HEK293T (cell line): ENCODE measurements around the gene TRDN.

Experiments
- ARNT ChIP-seq: fragments of 450-650 bp; IDR thresholded peaks from 2 replicates; pipeline ENCODE4 v1.6.1; 2017; ENCODE audit warnings: mild to moderate bottlenecking
- BHLHE40 ChIP-seq: fragments of 450-650 bp; IDR thresholded peaks from 2 replicates; pipeline ENCODE4 v1.6.1; 2016; ENCODE audit warnings: mild to moderate bottlenecking, moderate library complexity, borderline replicate concordance
- CTBP1 ChIP-seq: fragments of 450-650 bp; IDR thresholded peaks from 2 replicates; pipeline ENCODE4 v1.6.1; 2016; ENCODE audit warnings: borderline replicate concordance
- FOXA1 ChIP-seq: fragments of 450-650 bp; IDR thresholded peaks from 2 replicates; pipeline ENCODE4 v1.6.1; 2016; ENCODE audit warnings: mild to moderate bottlenecking
- FOXM1 ChIP-seq: fragments of 450-650 bp; IDR thresholded peaks from 2 replicates; pipeline ENCODE4 v1.6.1; 2017; ENCODE audit warnings: mild to moderate bottlenecking, borderline replicate concordance
- HDGF ChIP-seq: fragments of 450-650 bp; IDR thresholded peaks from 2 replicates; pipeline ENCODE4 v1.6.1; 2017; ENCODE audit warnings: antibody characterized with exemption, borderline replicate concordance
- L3MBTL2 ChIP-seq: fragments of 450-650 bp; conservative IDR thresholded peaks from 2 replicates; pipeline ENCODE4 v1.6.1; 2016; ENCODE audit warnings: mild to moderate bottlenecking
- SP1 ChIP-seq: fragments of 450-650 bp; IDR thresholded peaks from 2 replicates; pipeline ENCODE4 v1.6.1; 2017
- TARDBP ChIP-seq: fragments of 450-650 bp; IDR thresholded peaks from 2 replicates; pipeline ENCODE4 v1.6.1; 2016
- ZNF384 ChIP-seq: fragments of 450-650 bp; IDR thresholded peaks from 2 replicates; pipeline ENCODE4 v1.6.1; 2016

DNA sequence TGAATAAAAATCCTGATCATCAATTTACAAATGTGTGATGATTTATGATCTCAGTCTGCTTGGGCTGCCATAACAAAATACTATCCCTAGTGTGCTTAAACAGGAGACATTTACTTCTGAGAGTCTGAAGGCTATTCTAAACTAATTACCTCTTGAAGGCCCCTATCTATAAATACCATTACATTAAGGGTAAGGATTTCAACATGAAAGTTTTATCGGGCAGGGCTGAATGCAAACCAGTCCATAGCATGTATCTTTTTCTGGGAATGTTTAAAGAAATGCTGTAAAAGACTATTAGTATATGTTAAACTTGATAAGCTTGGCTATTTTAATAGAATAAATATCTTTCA is 48.2 kb downstream of the TRDN start:
- no peak for TF ChIP-seq FOXM1
- TF ChIP-seq HDGF: no peak
- no peak for TF ChIP-seq SP1
- TF ChIP-seq L3MBTL2: no peak
- no peak for TF ChIP-seq BHLHE40
- TF ChIP-seq TARDBP: no peak
- TF ChIP-seq CTBP1: no peak
- no peak for TF ChIP-seq FOXA1
- no peak for TF ChIP-seq ARNT
- TF ChIP-seq ZNF384: no peak
